Tibial nerve (tissue), 4 donors: ENCODE results near the gene ABCA4. TPM values are rescaled to one million over a fixed set of nuclear protein-coding genes. Genes with fewer than 3 reads are reported as not detected.

Source experiments
- DNase-seq, 2 donors: peaks; one replicate each; pipeline ENCODE4 v3.0.0-alpha.2; 2019; ENCODE audit warnings: low spot score in 2 of 2
- H3K27ac ChIP-seq, 4 donors: fragments of 200-600 bp; sonication (generic) in 3 of 4; one replicate each; pipeline ENCODE4 v1.5.1; 2017 to 2019; ENCODE audit warnings: mild to moderate bottlenecking in 1 of 4
- H3K27me3 ChIP-seq, 2 donors: fragments of 200-600 bp; sonication (generic) in 1 of 2; one replicate each; pipeline versions ENCODE4 v1.5.1 to v1.6.0; 2017 to 2019
- H3K36me3 ChIP-seq, 3 donors: fragments of 200-600 bp; sonication (generic); one replicate each; pipeline ENCODE4 v1.5.1; 2018 to 2019
- H3K4me1 ChIP-seq, 4 donors: fragments of 200-600 bp; sonication (generic) in 3 of 4; one replicate each; pipeline ENCODE4 v1.5.1; 2017 to 2019
- H3K4me3 ChIP-seq, 4 donors: fragments of 200-600 bp; sonication (generic) in 3 of 4; one replicate each; pipeline ENCODE4 v1.5.1; 2017 to 2019; ENCODE audit warnings: mild to moderate bottlenecking in 1 of 4, moderate library complexity in 1 of 4
- H3K9me3 ChIP-seq, 4 donors: fragments of 200-600 bp; sonication (generic) in 3 of 4; one replicate each; pipeline ENCODE4 v1.5.1; 2017 to 2019
- EP300 ChIP-seq, 2 donors: sonication (generic); formaldehyde crosslinking; IDR thresholded peaks; one replicate each; pipeline ENCODE4 v1.6.1; 2017; ENCODE audit warnings: antibody characterized with exemption in 2 of 2, mild to moderate bottlenecking in 1 of 2
- POLR2A ChIP-seq, 2 donors: fragments of 450-650 bp; IDR thresholded peaks; one replicate each; pipeline ENCODE4 v1.6.1; 2017; ENCODE audit warnings: antibody characterized with exemption in 2 of 2, mild to moderate bottlenecking in 2 of 2, moderate library complexity in 2 of 2
- WGBS, 2 donors: methylation state at CpG; one replicate each; pipeline ENCODE4 v1.1.5; 2018; 5-methylcytosine and 5-hydroxymethylcytosine counted together
- total RNA-seq, 4 donors: library from RNA; depleted of rRNA; stranded (reverse); fragments of >200 nt; gene quantifications; one replicate each; pipeline ENCODE4 v1.1.0, GENCODE V29; 2016
- TF ChIP-seq, protein P1 (sequence below), 5 experiments: fragments of 200-600 bp in 3 of 5; fragments of 450-650 bp in 2 of 5; sonication (generic) in 3 of 5; IDR thresholded peaks; one replicate each; pipeline ENCODE4 v1.5.1; 2016 to 2019; ENCODE audit warnings: antibody characterized with exemption in 5 of 5, mild to moderate bottlenecking in 3 of 5, moderate library complexity in 2 of 5

The ABCA4 gene
- total RNA-seq, 4 donors from 2014 or later = 0.20 to 0.21 TPM; not detected in 2

DNA sequence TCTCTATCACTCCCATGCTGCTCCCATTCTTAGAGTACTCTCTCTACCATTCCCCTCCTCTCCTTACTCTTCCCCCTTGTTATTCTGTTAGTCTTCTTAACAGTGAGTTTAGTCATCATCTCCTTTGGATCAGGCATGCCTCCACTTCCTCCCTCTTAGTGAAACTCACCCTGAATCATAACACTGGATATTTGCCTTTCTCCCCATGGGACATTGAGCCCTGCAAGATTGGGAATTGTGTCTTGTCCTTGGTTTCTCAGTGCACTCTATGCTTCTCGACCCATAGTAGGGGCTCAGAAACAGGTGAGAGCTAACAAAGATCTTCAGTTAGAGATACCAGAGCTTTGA lies 143.4 kb downstream of the ABCA4 start:
- Histone ChIP-seq H3K9me3 (no peaks in the 10 kb centered on the region), H3K27me3 (no peaks in the 10 kb centered on the region), H3K4me1 (peaks cover 0 to 24% (median 6%) of the 10 kb centered on the region in 4 donors), H3K27ac (no peak overlapping the region), H3K36me3 (no peaks in the 10 kb centered on the region), H3K4me3 (no peak overlapping the region)
- TF ChIP-seq EP300 (IDR thresholded peaks at IDR 0.05) (no peak), POLR2A (IDR thresholded peaks at IDR 0.05) (no peak)
- TF ChIP-seq, protein P1, sequence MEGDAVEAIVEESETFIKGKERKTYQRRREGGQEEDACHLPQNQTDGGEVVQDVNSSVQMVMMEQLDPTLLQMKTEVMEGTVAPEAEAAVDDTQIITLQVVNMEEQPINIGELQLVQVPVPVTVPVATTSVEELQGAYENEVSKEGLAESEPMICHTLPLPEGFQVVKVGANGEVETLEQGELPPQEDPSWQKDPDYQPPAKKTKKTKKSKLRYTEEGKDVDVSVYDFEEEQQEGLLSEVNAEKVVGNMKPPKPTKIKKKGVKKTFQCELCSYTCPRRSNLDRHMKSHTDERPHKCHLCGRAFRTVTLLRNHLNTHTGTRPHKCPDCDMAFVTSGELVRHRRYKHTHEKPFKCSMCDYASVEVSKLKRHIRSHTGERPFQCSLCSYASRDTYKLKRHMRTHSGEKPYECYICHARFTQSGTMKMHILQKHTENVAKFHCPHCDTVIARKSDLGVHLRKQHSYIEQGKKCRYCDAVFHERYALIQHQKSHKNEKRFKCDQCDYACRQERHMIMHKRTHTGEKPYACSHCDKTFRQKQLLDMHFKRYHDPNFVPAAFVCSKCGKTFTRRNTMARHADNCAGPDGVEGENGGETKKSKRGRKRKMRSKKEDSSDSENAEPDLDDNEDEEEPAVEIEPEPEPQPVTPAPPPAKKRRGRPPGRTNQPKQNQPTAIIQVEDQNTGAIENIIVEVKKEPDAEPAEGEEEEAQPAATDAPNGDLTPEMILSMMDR (IDR thresholded peaks at IDR 0.05) = no peak
- WGBS, 2 donors = 91 to 93% methylated on average over 1 of the region's 1 CpG
- no peak for DNase-seq

DNA sequence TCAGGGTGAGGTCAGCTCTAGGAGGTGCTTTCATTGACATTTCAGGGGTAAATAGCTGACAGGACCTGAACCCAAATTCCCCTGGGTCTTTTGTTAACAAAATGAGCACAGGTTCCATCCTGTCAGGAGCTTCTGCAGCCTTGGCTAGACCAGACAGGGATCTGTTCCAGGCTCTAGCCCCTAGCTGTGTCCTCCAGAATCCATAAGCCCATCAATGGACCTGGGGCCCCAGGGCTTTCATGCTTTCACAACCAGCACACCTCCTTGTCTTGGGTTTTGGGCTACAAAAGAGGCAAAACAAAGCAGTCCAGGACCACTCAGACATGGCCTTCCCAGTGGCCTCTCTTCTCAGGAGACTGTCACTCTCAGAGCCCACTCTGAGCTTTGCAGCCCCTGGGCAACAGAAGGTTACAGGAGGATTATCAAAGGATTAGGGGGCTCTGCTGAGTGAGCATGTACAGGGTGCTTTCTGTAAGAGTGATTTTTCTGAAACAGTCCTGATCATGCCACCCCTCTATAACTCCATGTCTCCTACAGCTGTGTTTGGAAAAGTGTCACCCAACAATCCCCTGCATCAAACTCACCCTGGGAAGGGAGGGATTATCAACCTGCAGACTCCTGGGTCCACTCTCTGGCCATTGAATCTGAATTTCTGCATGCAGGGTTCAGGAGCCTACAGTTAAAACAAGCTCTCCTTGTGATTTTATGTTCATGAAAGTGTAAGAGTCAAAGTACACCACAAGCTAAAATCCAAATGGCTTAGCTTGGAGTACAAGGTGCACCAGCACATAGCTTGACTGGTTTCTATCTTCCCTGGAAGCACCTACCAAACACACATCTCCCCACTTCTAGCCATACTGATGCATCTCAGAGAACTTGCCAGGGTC lies 144.0 kb downstream of the ABCA4 start:
- no peak overlapping the region for H3K27ac ChIP-seq
- no peak for TF ChIP-seq POLR2A (IDR thresholded peaks at IDR 0.05)
- no peaks in the 10 kb centered on the region for H3K9me3 ChIP-seq
- no peak overlapping the region for H3K4me3 ChIP-seq
- no peaks in the 10 kb centered on the region for H3K27me3 ChIP-seq
- H3K4me1 ChIP-seq = peaks cover 0 to 24% (median 6%) of the 10 kb centered on the region in 4 donors
- no peak for DNase-seq
- H3K36me3 ChIP-seq = no peaks in the 10 kb centered on the region

- H3K4me3 ChIP-seq = no peak overlapping the region
- no peak for DNase-seq
- H3K9me3 ChIP-seq = no peaks in the 10 kb centered on the region
- 64 to 94% methylated on average over 2 of the region's 2 CpGs for WGBS, 2 donors
- no peaks in the 10 kb centered on the region for H3K27me3 ChIP-seq
- peaks cover 0 to 24% (median 6%) of the 10 kb centered on the region in 4 donors for H3K4me1 ChIP-seq
- no peak overlapping the region for H3K27ac ChIP-seq
- H3K36me3 ChIP-seq = no peaks in the 10 kb centered on the region
- TF ChIP-seq EP300 (IDR thresholded peaks at IDR 0.05) (no peak), POLR2A (IDR thresholded peaks at IDR 0.05) (no peak)
- TF ChIP-seq, protein P1 (IDR thresholded peaks at IDR 0.05) = no peak
These were observed 144.7 kb downstream of the ABCA4 start for GRCh38 chr1:93976291-93976690.

DNA sequence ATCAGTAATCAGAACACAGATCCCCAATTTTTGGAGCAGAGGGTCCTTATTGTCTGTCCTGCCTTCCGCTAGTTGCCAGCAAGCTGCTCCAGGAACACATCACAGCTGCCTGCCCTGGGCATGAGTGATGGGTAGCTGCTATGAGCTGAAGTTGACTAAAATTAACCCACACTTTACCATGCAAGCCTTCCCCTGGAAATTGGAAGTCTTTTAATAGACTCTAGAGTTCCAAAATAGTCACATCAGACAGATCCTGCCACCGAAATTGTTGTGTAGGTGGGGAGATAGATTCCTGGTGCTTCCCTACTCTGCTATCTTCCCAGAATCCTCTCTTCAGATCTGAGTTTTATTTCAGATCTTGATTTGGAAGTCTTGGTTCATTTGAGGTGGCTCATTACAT lies 148.6 kb downstream of the ABCA4 start:
- no peak overlapping the region for H3K4me3 ChIP-seq
- H3K27ac ChIP-seq = no peak overlapping the region
- no peaks in the 10 kb centered on the region for H3K27me3 ChIP-seq
- H3K36me3 ChIP-seq = no peaks in the 10 kb centered on the region
- WGBS, 2 donors = 58 to 77% methylated on average over 2 of the region's 2 CpGs
- TF ChIP-seq, protein P1 (IDR thresholded peaks at IDR 0.05) = no peak
- TF ChIP-seq EP300 (IDR thresholded peaks at IDR 0.05) (no peak), POLR2A (IDR thresholded peaks at IDR 0.05) (no peak)
- no peaks in the 10 kb centered on the region for H3K4me1 ChIP-seq
- no peak for DNase-seq
- H3K9me3 ChIP-seq = no peaks in the 10 kb centered on the region

DNA sequence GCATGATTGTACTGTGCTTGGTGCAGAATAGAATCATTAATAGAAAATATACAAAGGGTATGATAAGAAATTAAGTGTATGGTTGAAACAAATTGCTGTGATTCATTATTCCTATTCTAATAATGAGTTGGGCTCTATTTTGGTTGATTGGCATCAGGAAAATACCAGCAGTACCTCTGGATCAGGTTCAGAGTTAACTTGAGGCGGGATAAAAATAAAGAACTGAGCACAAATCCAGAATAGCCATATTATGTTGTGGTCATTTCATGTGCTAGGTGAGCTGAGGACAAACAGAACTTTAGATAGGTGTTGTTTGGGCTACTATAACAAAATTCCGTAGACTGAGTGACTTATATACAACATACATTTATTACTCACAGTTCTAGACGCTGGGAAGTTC lies 151.1 kb downstream of the ABCA4 start:
- Histone ChIP-seq H3K9me3 (no peaks in the 10 kb centered on the region), H3K36me3 (no peaks in the 10 kb centered on the region), H3K27ac (no peak overlapping the region), H3K4me1 (no peaks in the 10 kb centered on the region), H3K27me3 (no peaks in the 10 kb centered on the region), H3K4me3 (no peak overlapping the region)
- WGBS, 2 donors = 85 to 86% methylated on average over 3 of the region's 3 CpGs
- no peak for DNase-seq
- TF ChIP-seq POLR2A (IDR thresholded peaks at IDR 0.05) = no peak
- TF ChIP-seq, protein P1 (IDR thresholded peaks at IDR 0.05) = no peak
- TF ChIP-seq EP300 (IDR thresholded peaks at IDR 0.05) = no peak
